ENCODE results near the gene ASTN2. TPM values are rescaled to one million over a fixed set of nuclear protein-coding genes. Genes with fewer than 3 reads are reported as not detected.

Gene ASTN2
- total and polyA plus RNA-seq, 4 donors, result 0.57 to 2.9 (median 1.4) TPM

- H3K27me3 ChIP-seq (ENCODE audit: control insufficient read depth in 4 of 4, insufficient read depth in 4 of 4, low read length in 3 of 4), result no peaks in the 10 kb centered on the region
- TF ChIP-seq RXRA (IDR thresholded peaks at IDR 0.05), result no peak
- TF ChIP-seq ZBTB33 (IDR thresholded peaks at IDR 0.05), result no peak
- TF ChIP-seq HNF4A (conservative IDR thresholded peaks at IDR 0.05), result no peak
- H3K4me3 ChIP-seq (ENCODE audit: low read depth in 1 of 3, low read length in 3 of 3), result no peak overlapping the region
- DNase-seq (ENCODE audit: low spot score), result no peak
- no peaks in the 10 kb centered on the region for H3K4me1 ChIP-seq (ENCODE audit: control insufficient read depth in 4 of 4, insufficient read depth in 4 of 4, low read length in 3 of 4)
- no peak overlapping the region for H3K27ac ChIP-seq (ENCODE audit: low read depth in 1 of 2, low read length in 2 of 2)
- no peak overlapping the region for H3K9ac ChIP-seq (ENCODE audit: low read depth in 1 of 2, low read length in 2 of 2)
- no peaks in the 10 kb centered on the region for H3K36me3 ChIP-seq (ENCODE audit: control insufficient read depth in 4 of 4, insufficient read depth in 3 of 4, low read depth in 1 of 4, low read length in 3 of 4)
- no peaks in the 10 kb centered on the region for H3K9me3 ChIP-seq (ENCODE audit: control insufficient read depth in 4 of 4, low read length in 3 of 4)
Measured at GRCh38 chr9:116941266-116941665, 473.6 kb downstream of the ASTN2 start.

GRCh38 chr9:116940614-116941215 is 474.1 kb downstream of the ASTN2 start:
- Histone ChIP-seq H3K4me3 (ENCODE audit: low read depth in 1 of 3, low read length in 3 of 3) (no peak overlapping the region), H3K27me3 (ENCODE audit: control insufficient read depth in 4 of 4, insufficient read depth in 4 of 4, low read length in 3 of 4) (no peaks in the 10 kb centered on the region), H3K27ac (ENCODE audit: low read depth in 1 of 2, low read length in 2 of 2) (no peak overlapping the region), H3K4me1 (ENCODE audit: control insufficient read depth in 4 of 4, insufficient read depth in 4 of 4, low read length in 3 of 4) (no peaks in the 10 kb centered on the region), H3K9ac (ENCODE audit: low read depth in 1 of 2, low read length in 2 of 2) (no peak overlapping the region), H3K36me3 (ENCODE audit: control insufficient read depth in 4 of 4, insufficient read depth in 3 of 4, low read depth in 1 of 4, low read length in 3 of 4) (no peaks in the 10 kb centered on the region), H3K9me3 (ENCODE audit: control insufficient read depth in 4 of 4, low read length in 3 of 4) (no peaks in the 10 kb centered on the region)
- DNase-seq (ENCODE audit: low spot score), result no peak
- WGBS, result 94% methylated on average over 4 of the region's 4 CpGs
- TF ChIP-seq MAX (IDR thresholded peaks at IDR 0.05), result no peak
- TF ChIP-seq NR2F2 (IDR thresholded peaks at IDR 0.05), result no peak
- no peak for TF ChIP-seq HNF4A (conservative IDR thresholded peaks at IDR 0.05)
- TF ChIP-seq RXRA (IDR thresholded peaks at IDR 0.05), result no peak
- no peak for TF ChIP-seq YY1 (IDR thresholded peaks at IDR 0.05)
- no peak for TF ChIP-seq ZBTB33 (IDR thresholded peaks at IDR 0.05)
- TF ChIP-seq SP1 (IDR thresholded peaks at IDR 0.05), result no peak
- no peak for TF ChIP-seq FOXA1 (IDR thresholded peaks at IDR 0.05)
- TF ChIP-seq CTCF (IDR thresholded peaks at IDR 0.05; ENCODE audit: low read depth, low read length, missing input control), result no peak
- no peak for TF ChIP-seq EGR1 (IDR thresholded peaks at IDR 0.05; ENCODE audit: low read depth in 2 of 2)
- no peak for TF ChIP-seq FOXA2 (IDR thresholded peaks at IDR 0.05)
- no peak for TF ChIP-seq ATF3 (IDR thresholded peaks at IDR 0.05)
- no peak for TF ChIP-seq JUND (IDR thresholded peaks at IDR 0.05)
- TF ChIP-seq TAF1 (conservative IDR thresholded peaks at IDR 0.05), result no peak
- no peak for TF ChIP-seq RAD21 (IDR thresholded peaks at IDR 0.05)
- TF ChIP-seq HNF4G (IDR thresholded peaks at IDR 0.05), result no peak
- no peak for TF ChIP-seq REST (IDR thresholded peaks at IDR 0.05)
- no peak for TF ChIP-seq GABPA (IDR thresholded peaks at IDR 0.05 in 1 of 2, conservative IDR thresholded peaks at IDR 0.05 in 1 of 2)

Measured in liver (tissue), 9 donors.